ENCODE results near the gene CHST14. TPM values are rescaled to one million over a fixed set of nuclear protein-coding genes. Genes with fewer than 3 reads are reported as not detected.
"Not testable (repeated sequence)": the region's sequence is repeated elsewhere in the genome, so short reads cannot be mapped to it uniquely, and the experiment has no call there.

CHST14 gene
- total RNA-seq, 2 experiments from 2014 or later = 12.1 to 12.6 TPM

DNA sequence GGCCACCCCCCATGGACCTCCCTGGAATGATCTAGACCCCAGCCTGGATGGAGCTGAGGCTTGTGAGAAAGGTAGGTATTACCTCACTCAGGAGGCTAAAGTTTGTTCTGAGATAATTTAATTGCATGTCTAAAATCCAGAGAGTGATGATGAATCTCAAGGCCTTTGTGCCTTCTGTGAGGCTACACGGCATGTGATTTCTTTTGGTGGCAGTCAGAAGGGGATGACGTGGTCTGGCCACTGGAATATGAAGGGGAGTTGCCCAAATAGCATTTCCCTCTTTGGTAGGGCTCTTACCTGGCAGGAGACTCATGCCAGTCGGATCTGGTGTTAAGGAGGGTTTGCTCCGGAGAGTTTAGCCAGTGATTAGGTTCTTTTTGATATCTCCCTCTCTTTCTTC lies 27.5 kb upstream of the CHST14 start:
- Mint-ChIP-seq H3K4me1 (ENCODE audit: low read depth) (peaks cover 33% of the 10 kb centered on the region), H3K27me3 (ENCODE audit: low read depth) (peaks cover 21% of the 10 kb centered on the region), H3K4me3 (peak overlapping the region; percentile 86), H3K27ac (no peak overlapping the region), H3K9me3 (ENCODE audit: insufficient read depth) (no peaks in the 10 kb centered on the region), H3K36me3 (ENCODE audit: low read depth) (peaks cover 7% of the 10 kb centered on the region)
- ATAC-seq (no peak), DNase-seq (no peak)
- ChIA-PET POLR2A (interaction anchor here (0.5 to 3.3 kb wide), 2 partner anchors 8 to 1150 kb away, joined by 3 to 24 read pairs; no protein-coding TSS in a partner anchor), CTCF (interaction anchor here (0.5 to 2.2 kb wide), 10 partner anchors 9 to 275 kb away, joined by 3 to 19 read pairs (median 4); no protein-coding TSS in a partner anchor)

DNA sequence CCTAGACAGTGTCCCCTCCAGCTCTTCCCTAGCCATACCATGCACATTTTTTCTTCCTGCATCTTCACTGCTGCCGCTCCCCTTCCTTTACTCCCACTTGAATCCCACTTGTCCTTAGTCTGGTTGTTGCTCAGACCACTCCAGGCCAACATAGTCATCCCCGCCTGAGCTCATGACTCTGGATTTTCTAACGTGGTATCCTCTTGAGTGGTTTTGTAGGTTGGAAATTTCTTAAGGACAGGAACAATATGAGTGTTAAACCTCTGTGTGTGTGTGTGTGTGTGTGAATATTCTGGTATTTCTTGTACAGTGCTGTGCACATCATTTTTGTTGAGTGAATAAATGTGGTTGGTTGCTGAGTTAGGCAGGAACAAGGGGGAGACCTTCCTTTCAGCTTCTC lies 26.9 kb upstream of the CHST14 start:
- H3K4me3 Mint-ChIP-seq = no peak overlapping the region

GRCh38 chr15:40444736-40445135 lies 26.0 kb upstream of the CHST14 start:
- Mint-ChIP-seq H3K4me1 (ENCODE audit: low read depth) (peaks cover 35% of the 10 kb centered on the region), H3K27me3 (ENCODE audit: low read depth) (peaks cover 8% of the 10 kb centered on the region), H3K27ac (no peak overlapping the region), H3K36me3 (ENCODE audit: low read depth) (peaks cover 9% of the 10 kb centered on the region), H3K4me3 (no peak overlapping the region), H3K9me3 (ENCODE audit: insufficient read depth) (no peaks in the 10 kb centered on the region)
- DNase-seq = no peak
- POLR2A ChIA-PET = interaction anchor here (0.6 kb wide), 1 partner anchor 23 kb away, joined by 3 read pairs; no protein-coding TSS in a partner anchor
- CTCF ChIA-PET = interaction anchor here (1.2 kb wide), 2 partner anchors 12 to 107 kb away, joined by 3 to 4 read pairs; no protein-coding TSS in a partner anchor
- no peak for ATAC-seq

More for the DNA sequence above, 26.9 kb upstream of the CHST14 start:
- Mint-ChIP-seq H3K27me3 (ENCODE audit: low read depth) (peaks cover 15% of the 10 kb centered on the region), H3K36me3 (ENCODE audit: low read depth) (peaks cover 7% of the 10 kb centered on the region), H3K4me1 (ENCODE audit: low read depth) (peaks cover 33% of the 10 kb centered on the region), H3K27ac (no peak overlapping the region), H3K9me3 (ENCODE audit: insufficient read depth) (no peaks in the 10 kb centered on the region)
- ATAC-seq (no peak), DNase-seq (no peak)
- ChIA-PET POLR2A (no interaction called here), CTCF (interaction anchor here (0.6 to 2.2 kb wide), 5 partner anchors 8 to 106 kb away, joined by 3 to 19 read pairs (median 3); no protein-coding TSS in a partner anchor)

DNA sequence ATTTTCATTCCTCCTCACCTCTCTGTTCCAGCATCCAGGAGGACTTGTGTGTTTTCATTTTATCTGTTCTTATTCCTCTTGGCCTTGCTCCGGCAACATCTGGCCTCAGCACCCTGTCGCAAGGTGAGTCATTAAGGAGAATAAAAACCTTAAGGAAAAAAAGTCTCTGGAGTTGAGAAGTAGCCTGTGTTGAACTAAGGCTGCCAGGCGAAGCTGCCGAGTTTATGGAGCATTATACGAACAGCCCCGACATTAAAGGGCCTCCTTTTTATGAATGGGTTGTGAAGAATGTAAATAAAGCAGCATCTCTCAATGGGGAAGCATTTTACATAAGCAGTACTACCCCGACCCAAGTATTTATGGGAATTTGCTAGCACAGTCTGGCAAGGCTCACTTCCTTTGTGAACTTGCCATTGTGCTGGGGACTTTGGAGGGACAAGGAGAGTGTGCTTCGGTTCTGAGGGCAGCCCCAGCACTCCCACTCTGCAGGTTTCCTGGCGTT lies 25.3 kb upstream of the CHST14 start:
- Mint-ChIP-seq H3K4me1 (ENCODE audit: low read depth) (peaks cover 36% of the 10 kb centered on the region), H3K36me3 (ENCODE audit: low read depth) (peaks cover 9% of the 10 kb centered on the region), H3K9me3 (ENCODE audit: insufficient read depth) (no peaks in the 10 kb centered on the region), H3K27me3 (ENCODE audit: low read depth) (peaks cover 3% of the 10 kb centered on the region), H3K27ac (no peak overlapping the region), H3K4me3 (no peak overlapping the region)
- DNase-seq (no peak), ATAC-seq (no peak)
- ChIA-PET POLR2A (interaction anchor here (0.6 kb wide), 1 partner anchor 22 kb away, joined by 3 read pairs; no protein-coding TSS in a partner anchor), CTCF (interaction anchor here (1.1 to 1.2 kb wide), 2 partner anchors 60 to 108 kb away, joined by 3 to 4 read pairs; no protein-coding TSS in a partner anchor)

GRCh38 chr15:40446144-40446543 lies 24.6 kb upstream of the CHST14 start:
- H3K27me3 Mint-ChIP-seq (ENCODE audit: low read depth) = peaks cover 3% of the 10 kb centered on the region
- ChIA-PET CTCF (interaction anchor here (1.1 kb wide), 1 partner anchor 59 kb away, joined by 3 read pairs; no protein-coding TSS in a partner anchor), POLR2A (no interaction called here)
- H3K36me3 Mint-ChIP-seq (ENCODE audit: low read depth) = peaks cover 9% of the 10 kb centered on the region
- ATAC-seq = no peak
- no peak for DNase-seq
- no peak overlapping the region for H3K4me3 Mint-ChIP-seq
- H3K27ac Mint-ChIP-seq = no peak overlapping the region
- peaks cover 42% of the 10 kb centered on the region for H3K4me1 Mint-ChIP-seq (ENCODE audit: low read depth)
- H3K9me3 Mint-ChIP-seq (ENCODE audit: insufficient read depth) = no peaks in the 10 kb centered on the region

- no peak for DNase-seq
- ChIA-PET CTCF (interaction anchor here (0.9 to 2.9 kb wide), 2 partner anchors 8 to 141 kb away, joined by 3 to 16 read pairs; partner anchors contain the start of gene BAHD1), POLR2A (no interaction called here)
- no peak overlapping the region for H3K4me3 Mint-ChIP-seq
- no peaks in the 10 kb centered on the region for H3K9me3 Mint-ChIP-seq (ENCODE audit: insufficient read depth)
- no peaks in the 10 kb centered on the region for H3K27me3 Mint-ChIP-seq (ENCODE audit: low read depth)
- peaks cover 2% of the 10 kb centered on the region for H3K36me3 Mint-ChIP-seq (ENCODE audit: low read depth)
- H3K4me1 Mint-ChIP-seq (ENCODE audit: low read depth) = peaks cover 52% of the 10 kb centered on the region
- ATAC-seq = no peak
- H3K27ac Mint-ChIP-seq = no peak overlapping the region
These were observed 22.4 kb upstream of the CHST14 start for GRCh38 chr15:40448354-40448753.

GRCh38 chr15:40449275-40449674 lies 21.5 kb upstream of the CHST14 start:
- DNase-seq (no peak), ATAC-seq (no peak)
- Mint-ChIP-seq H3K27me3 (ENCODE audit: low read depth) (no peaks in the 10 kb centered on the region), H3K4me1 (ENCODE audit: low read depth) (peaks cover 55% of the 10 kb centered on the region), H3K27ac (no peak overlapping the region), H3K36me3 (ENCODE audit: low read depth) (peaks cover 2% of the 10 kb centered on the region), H3K9me3 (ENCODE audit: insufficient read depth) (no peaks in the 10 kb centered on the region), H3K4me3 (no peak overlapping the region)
- CTCF ChIA-PET = interaction anchor here (0.9 to 2.9 kb wide), 2 partner anchors 9 to 140 kb away, joined by 3 to 16 read pairs; partner anchors contain the start of gene BAHD1
- POLR2A ChIA-PET = no interaction called here

GRCh38 chr15:40450047-40450446 lies 20.7 kb upstream of the CHST14 start:
- CTCF ChIA-PET = interaction anchor here (1.4 to 2.9 kb wide), 3 partner anchors 10 to 127 kb away, joined by 5 to 16 read pairs (median 5); partner anchors contain the start of genes BAHD1 and INAFM2
- H3K9me3 Mint-ChIP-seq (ENCODE audit: insufficient read depth) = no peaks in the 10 kb centered on the region
- POLR2A ChIA-PET = interaction anchor here (4.2 kb wide), 1 partner anchor 8 kb away, joined by 24 read pairs; the partner anchor contains the start of gene BAHD1
- DNase-seq (no peak), ATAC-seq (no peak)
- peaks cover 2% of the 10 kb centered on the region for H3K36me3 Mint-ChIP-seq (ENCODE audit: low read depth)
- H3K4me3 Mint-ChIP-seq = no peak overlapping the region
- H3K27ac Mint-ChIP-seq = no peak overlapping the region
- H3K27me3 Mint-ChIP-seq (ENCODE audit: low read depth) = no peaks in the 10 kb centered on the region
- peaks cover 57% of the 10 kb centered on the region for H3K4me1 Mint-ChIP-seq (ENCODE audit: low read depth)

- H3K27ac Mint-ChIP-seq = peak overlapping the region; percentile 96
- POLR2A ChIA-PET = interaction anchor here (0.9 to 4.2 kb wide), 3 partner anchors 10 to 18 kb away, joined by 3 to 24 read pairs (median 3); partner anchors contain the start of gene BAHD1
- H3K9me3 Mint-ChIP-seq (ENCODE audit: insufficient read depth) = no peaks in the 10 kb centered on the region
- DNase-seq (no peak), ATAC-seq (no peak)
- H3K4me1 Mint-ChIP-seq (ENCODE audit: low read depth) = peaks cover 70% of the 10 kb centered on the region
- CTCF ChIA-PET = interaction anchor here (0.8 to 3.9 kb wide), 9 partner anchors 9 to 138 kb away, joined by 3 to 19 read pairs (median 7); partner anchors contain the start of gene BAHD1
- no peaks in the 10 kb centered on the region for H3K27me3 Mint-ChIP-seq (ENCODE audit: low read depth)
- peaks cover 2% of the 10 kb centered on the region for H3K36me3 Mint-ChIP-seq (ENCODE audit: low read depth)
- H3K4me3 Mint-ChIP-seq = peak overlapping the region; percentile 74
These were observed 19.1 kb upstream of the CHST14 start for GRCh38 chr15:40451527-40452158.

GRCh38 chr15:40452296-40453090 lies 18.3 kb upstream of the CHST14 start:
- no peaks in the 10 kb centered on the region for H3K27me3 Mint-ChIP-seq (ENCODE audit: low read depth)
- peak overlapping the region; percentile 74 for H3K4me3 Mint-ChIP-seq
- POLR2A ChIA-PET = interaction anchor here (0.5 to 4.2 kb wide), 5 partner anchors 11 to 971 kb away, joined by 3 to 24 read pairs (median 3); partner anchors contain the start of genes BAHD1, CCDC32 and RPUSD2
- DNase-seq = peak; percentile 48
- peaks cover 78% of the 10 kb centered on the region for H3K4me1 Mint-ChIP-seq (ENCODE audit: low read depth)
- CTCF ChIA-PET = interaction anchor here (1.0 to 3.9 kb wide), 9 partner anchors 10 to 115 kb away, joined by 3 to 19 read pairs (median 7); partner anchors contain the start of gene BAHD1
- peak; percentile 63 for ATAC-seq
- H3K9me3 Mint-ChIP-seq (ENCODE audit: insufficient read depth) = no peaks in the 10 kb centered on the region
- H3K36me3 Mint-ChIP-seq (ENCODE audit: low read depth) = peaks cover 2% of the 10 kb centered on the region
- H3K27ac Mint-ChIP-seq = peak overlapping the region; percentile 96

DNA sequence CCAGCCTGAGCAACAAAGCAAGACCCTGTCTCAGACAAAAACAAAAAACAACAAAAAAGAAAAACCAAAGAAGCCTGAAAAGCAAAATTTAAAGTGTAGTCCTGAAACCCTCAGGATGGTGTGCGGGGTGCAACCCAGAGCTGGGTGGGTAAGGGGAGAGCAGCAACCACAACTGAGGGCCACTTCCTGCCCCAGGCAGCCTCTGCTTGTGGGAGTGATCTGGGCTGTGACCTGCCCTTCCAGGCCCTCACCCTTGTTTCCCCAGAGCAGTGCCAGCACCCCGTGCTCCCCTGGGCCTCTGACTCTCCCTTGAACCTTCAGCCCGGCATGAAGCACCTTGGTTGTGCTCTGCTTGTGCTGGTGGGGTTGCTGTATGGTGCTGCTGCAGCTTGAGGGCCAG lies 16.8 kb upstream of the CHST14 start:
- Mint-ChIP-seq H3K4me3 (peak overlapping the region; percentile 74), H3K4me1 (ENCODE audit: low read depth) (peaks cover 79% of the 10 kb centered on the region), H3K27ac (peak overlapping the region; percentile 96)
- H3K9me3 Mint-ChIP-seq (ENCODE audit: insufficient read depth); H3K27me3 Mint-ChIP-seq (ENCODE audit: low read depth); H3K36me3 Mint-ChIP-seq (ENCODE audit: low read depth): not testable (repeated sequence)
- ATAC-seq = peak; percentile 72
- ChIA-PET CTCF (interaction anchor here (1.0 to 3.9 kb wide), 7 partner anchors 11 to 132 kb away, joined by 3 to 19 read pairs (median 6); no protein-coding TSS in a partner anchor), POLR2A (interaction anchor here (0.9 to 4.2 kb wide), 4 partner anchors 11 to 140 kb away, joined by 3 to 24 read pairs (median 6); partner anchors contain the start of genes BAHD1 and RPUSD2)
- DNase-seq = peak; percentile 71

All from activated CD8-positive, alpha-beta T cell treated with anti-CD3 and anti-CD28 coated beads, Interleukin-2, amount 10 ng/mL, durations not matched to agents 7 days and 5 days (primary cell).